Neutrophil (primary cell): ENCODE measurements around the gene WFIKKN1.

ENCODE experiments used
- H3K27ac ChIP-seq: fragments of 200-600 bp; sonication (generic); 2 replicates; pipeline ENCODE4 v1.5.1; 2016; ENCODE audit warnings: mild to moderate bottlenecking, moderate library complexity
- H3K27me3 ChIP-seq: fragments of 200-600 bp; sonication (generic); 2 replicates; pipeline ENCODE4 v1.6.0; 2016; ENCODE audit warnings: mild to moderate bottlenecking
- H3K36me3 ChIP-seq: fragments of 200-600 bp; sonication (generic); 2 replicates; pipeline ENCODE4 v1.5.1; 2017
- H3K4me1 ChIP-seq, 2 experiments: fragments of 200-600 bp in 1 of 2; sonication (generic) in 1 of 2; 1 replicate in 1 of 2; 2 replicates in 1 of 2; pipeline versions ENCODE4 v1.5.1 to v1.6.1; 2013 to 2016; ENCODE audit warnings: low read depth in 1 of 2, low read length in 1 of 2, mild to moderate bottlenecking in 1 of 2, moderate library complexity in 1 of 2; ENCODE audit not compliant: control insufficient read depth in 1 of 2, insufficient read depth in 1 of 2
- H3K4me3 ChIP-seq, 2 experiments: fragments of 200-600 bp in 1 of 2; sonication (generic) in 1 of 2; 1 replicate in 1 of 2; 2 replicates in 1 of 2; pipeline ENCODE4 v1.5.1; 2013 to 2016; ENCODE audit warnings: low read depth in 1 of 2, low read length in 1 of 2, mild to moderate bottlenecking in 1 of 2, moderate library complexity in 1 of 2
- H3K9me3 ChIP-seq: fragments of 200-600 bp; sonication (generic); 2 replicates; pipeline ENCODE4 v1.5.1; 2016
- CTCF ChIP-seq: fragments of 200-600 bp; sonication (generic); IDR thresholded peaks from 2 replicates; pipeline ENCODE4 v1.5.1; 2016; ENCODE audit warnings: antibody characterized with exemption

WFIKKN1 gene

GRCh38 chr16:585351-585750 is 45.4 kb upstream of the WFIKKN1 start:
- peaks cover 14 to 17% of the 10 kb centered on the region in 2 experiments for H3K4me1 ChIP-seq
- no peak overlapping the region for H3K27ac ChIP-seq
- no peaks in the 10 kb centered on the region for H3K9me3 ChIP-seq
- TF ChIP-seq CTCF = no peak
- no peak overlapping the region for H3K4me3 ChIP-seq
- peaks cover 12% of the 10 kb centered on the region for H3K27me3 ChIP-seq
- peaks cover 13% of the 10 kb centered on the region for H3K36me3 ChIP-seq

- Histone ChIP-seq H3K27me3 (peaks cover 12% of the 10 kb centered on the region), H3K36me3 (peaks cover 10% of the 10 kb centered on the region), H3K4me3 (no peak overlapping the region), H3K4me1 (peaks cover 22 to 25% of the 10 kb centered on the region in 2 experiments), H3K27ac (no peak overlapping the region), H3K9me3 (no peaks in the 10 kb centered on the region)
- no peak for TF ChIP-seq CTCF
Measured at GRCh38 chr16:586047-586644, 44.6 kb upstream of the WFIKKN1 start.

GRCh38 chr16:586645-587590 is 43.9 kb upstream of the WFIKKN1 start:
- TF ChIP-seq CTCF = no peak
- Histone ChIP-seq H3K36me3 (peaks cover 10% of the 10 kb centered on the region), H3K9me3 (no peaks in the 10 kb centered on the region), H3K4me3 (no peak overlapping the region), H3K27ac (no peak overlapping the region), H3K27me3 (peaks cover 12% of the 10 kb centered on the region), H3K4me1 (peaks cover 30 to 33% of the 10 kb centered on the region in 2 experiments)

- Histone ChIP-seq H3K9me3 (no peaks in the 10 kb centered on the region), H3K27ac (peak overlapping the region; percentile 96), H3K27me3 (peaks cover 12% of the 10 kb centered on the region), H3K36me3 (peaks cover under 1% of the 10 kb centered on the region), H3K4me3 (peak overlapping the region; percentile 79 to 99), H3K4me1 (peaks cover 47 to 49% of the 10 kb centered on the region in 2 experiments)
- no peak for TF ChIP-seq CTCF
Measured at GRCh38 chr16:588639-588888, 42.2 kb upstream of the WFIKKN1 start.

- no peaks in the 10 kb centered on the region for H3K36me3 ChIP-seq
- peak overlapping the region; percentile 79 to 99 for H3K4me3 ChIP-seq
- peak overlapping the region; percentile 96 for H3K27ac ChIP-seq
- H3K4me1 ChIP-seq = peaks cover 52 to 54% of the 10 kb centered on the region in 2 experiments
- no peaks in the 10 kb centered on the region for H3K9me3 ChIP-seq
- TF ChIP-seq CTCF = peak; percentile 32
- H3K27me3 ChIP-seq = peaks cover 12% of the 10 kb centered on the region
Measured at GRCh38 chr16:588889-589657, 41.7 kb upstream of the WFIKKN1 start.
